Measurements from ENCODE around the gene ATP12A. TPM values are rescaled to one million over a fixed set of nuclear protein-coding genes. Genes with fewer than 3 reads are reported as not detected.

The ATP12A gene
- total RNA-seq, 4 donors from 2014 or later, result not detected

DNA sequence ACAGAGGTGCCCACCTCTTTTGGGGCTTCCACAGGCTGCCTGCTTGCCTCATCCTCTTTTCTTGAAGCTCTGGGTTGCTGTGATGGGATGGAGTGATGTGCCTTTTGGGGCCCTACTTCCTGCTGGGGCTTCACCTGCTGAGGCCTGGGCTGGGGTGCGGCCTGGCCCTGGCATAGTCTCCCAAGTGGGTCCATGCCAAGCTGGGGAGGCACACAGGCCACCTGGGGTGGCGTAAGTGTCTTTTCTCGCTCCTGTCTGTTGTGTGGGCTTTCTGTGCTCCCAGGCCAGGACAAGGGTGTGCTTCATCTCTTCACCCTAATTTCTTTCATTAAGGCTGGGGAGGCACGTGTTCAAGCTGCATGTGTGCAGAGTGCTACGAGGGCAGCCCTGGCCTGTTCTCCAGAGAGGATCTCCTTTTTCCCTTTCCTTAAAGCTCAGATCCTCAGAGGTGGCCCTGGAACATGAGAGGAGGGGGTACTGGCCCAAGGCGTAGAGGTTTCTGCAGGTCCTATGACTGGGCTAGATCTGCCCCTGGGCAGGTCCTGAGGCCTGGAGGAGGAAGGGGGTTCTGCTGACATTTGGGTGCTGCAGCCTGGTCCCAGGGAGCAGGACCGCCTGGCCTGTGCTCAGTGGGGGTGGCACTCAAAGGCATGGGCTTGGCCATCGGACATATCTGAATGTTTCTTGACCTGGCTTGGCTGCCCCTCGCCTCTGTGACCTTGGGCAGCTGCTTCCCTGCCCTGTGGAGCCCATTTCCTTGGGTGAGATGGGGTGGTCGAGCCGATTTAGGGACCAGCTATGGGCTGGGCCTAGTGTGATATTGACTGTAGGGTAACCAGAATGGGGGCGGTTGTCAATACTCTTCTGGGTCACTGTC is 60.0 kb downstream of the ATP12A start:
- Histone ChIP-seq H3K9me3 (no peaks in the 10 kb centered on the region), H3K4me1 (no peaks in the 10 kb centered on the region), H3K4me3 (no peak overlapping the region), H3K36me3 (no peaks in the 10 kb centered on the region), H3K27me3 (no peaks in the 10 kb centered on the region), H3K27ac (no peak overlapping the region)
- intact Hi-C loops (cut with DNase I; ENCODE audit: low total_unique reads), result no loop called here
- no peak for DNase-seq
- no peak for TF ChIP-seq POLR2A (IDR thresholded peaks at IDR 0.05)
- TF ChIP-seq, protein P1, sequence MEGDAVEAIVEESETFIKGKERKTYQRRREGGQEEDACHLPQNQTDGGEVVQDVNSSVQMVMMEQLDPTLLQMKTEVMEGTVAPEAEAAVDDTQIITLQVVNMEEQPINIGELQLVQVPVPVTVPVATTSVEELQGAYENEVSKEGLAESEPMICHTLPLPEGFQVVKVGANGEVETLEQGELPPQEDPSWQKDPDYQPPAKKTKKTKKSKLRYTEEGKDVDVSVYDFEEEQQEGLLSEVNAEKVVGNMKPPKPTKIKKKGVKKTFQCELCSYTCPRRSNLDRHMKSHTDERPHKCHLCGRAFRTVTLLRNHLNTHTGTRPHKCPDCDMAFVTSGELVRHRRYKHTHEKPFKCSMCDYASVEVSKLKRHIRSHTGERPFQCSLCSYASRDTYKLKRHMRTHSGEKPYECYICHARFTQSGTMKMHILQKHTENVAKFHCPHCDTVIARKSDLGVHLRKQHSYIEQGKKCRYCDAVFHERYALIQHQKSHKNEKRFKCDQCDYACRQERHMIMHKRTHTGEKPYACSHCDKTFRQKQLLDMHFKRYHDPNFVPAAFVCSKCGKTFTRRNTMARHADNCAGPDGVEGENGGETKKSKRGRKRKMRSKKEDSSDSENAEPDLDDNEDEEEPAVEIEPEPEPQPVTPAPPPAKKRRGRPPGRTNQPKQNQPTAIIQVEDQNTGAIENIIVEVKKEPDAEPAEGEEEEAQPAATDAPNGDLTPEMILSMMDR (IDR thresholded peaks at IDR 0.05), result no peak

DNA sequence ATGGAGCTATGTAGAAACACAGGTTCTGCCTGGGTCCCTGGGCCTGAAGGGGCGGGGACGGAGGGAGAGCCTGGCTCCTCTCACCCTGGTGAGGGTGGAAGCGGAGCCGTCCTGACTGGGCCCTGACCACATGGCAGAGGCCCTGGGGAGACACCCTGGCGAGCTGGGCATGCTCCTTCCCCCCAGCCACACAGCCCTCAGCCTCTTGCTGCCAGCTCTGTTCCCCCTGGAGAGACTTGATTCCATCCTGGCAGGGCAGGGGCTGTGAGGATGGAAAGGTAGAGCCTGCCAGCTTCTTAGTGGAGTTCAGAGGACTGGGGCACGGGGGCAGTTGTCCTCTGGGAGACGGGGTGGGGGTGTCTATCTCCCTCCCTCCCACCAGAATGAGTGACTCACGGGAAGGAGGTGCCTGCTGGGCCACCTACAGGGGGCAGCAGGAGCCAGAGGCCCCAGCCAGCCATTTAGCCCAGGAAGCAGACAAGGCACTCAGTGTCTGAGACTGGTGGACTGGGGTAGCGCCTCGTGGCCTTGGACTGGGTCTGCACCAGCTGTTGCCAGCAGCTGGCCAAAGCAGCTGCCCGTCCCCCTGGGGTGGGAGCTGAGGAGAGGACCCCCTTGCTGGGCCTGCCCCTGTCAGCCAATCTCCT is 60.9 kb downstream of the ATP12A start:
- Histone ChIP-seq H3K4me1 (no peaks in the 10 kb centered on the region), H3K4me3 (no peak overlapping the region), H3K9me3 (no peaks in the 10 kb centered on the region), H3K27me3 (no peaks in the 10 kb centered on the region), H3K27ac (no peak overlapping the region), H3K36me3 (no peaks in the 10 kb centered on the region)
- no peak for TF ChIP-seq POLR2A (IDR thresholded peaks at IDR 0.05)
- TF ChIP-seq, protein P1 (IDR thresholded peaks at IDR 0.05), result no peak
- intact Hi-C loops (cut with DNase I; ENCODE audit: low total_unique reads), result no loop called here
- no peak for DNase-seq

DNA sequence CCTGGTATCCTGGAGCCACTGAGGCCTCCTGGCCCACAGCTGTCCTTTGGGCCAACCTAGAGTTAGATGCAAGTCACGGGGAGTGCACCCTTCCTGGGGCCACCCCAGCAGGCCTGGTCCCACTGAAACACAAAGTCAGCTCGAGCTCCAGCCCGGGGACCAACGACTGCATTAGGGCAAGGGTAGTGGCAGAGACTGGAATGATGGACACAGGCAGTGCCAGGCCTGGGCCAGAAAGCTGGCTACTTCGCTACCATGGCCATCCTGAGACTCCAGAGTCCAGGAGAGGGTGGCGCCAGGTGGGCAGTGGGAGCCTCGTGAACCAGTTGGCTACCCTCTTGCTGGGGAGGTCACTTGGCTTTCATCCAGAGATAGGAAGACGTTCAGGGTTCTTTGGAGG is 61.6 kb downstream of the ATP12A start:
- H3K4me3 ChIP-seq, result no peak overlapping the region

DNA sequence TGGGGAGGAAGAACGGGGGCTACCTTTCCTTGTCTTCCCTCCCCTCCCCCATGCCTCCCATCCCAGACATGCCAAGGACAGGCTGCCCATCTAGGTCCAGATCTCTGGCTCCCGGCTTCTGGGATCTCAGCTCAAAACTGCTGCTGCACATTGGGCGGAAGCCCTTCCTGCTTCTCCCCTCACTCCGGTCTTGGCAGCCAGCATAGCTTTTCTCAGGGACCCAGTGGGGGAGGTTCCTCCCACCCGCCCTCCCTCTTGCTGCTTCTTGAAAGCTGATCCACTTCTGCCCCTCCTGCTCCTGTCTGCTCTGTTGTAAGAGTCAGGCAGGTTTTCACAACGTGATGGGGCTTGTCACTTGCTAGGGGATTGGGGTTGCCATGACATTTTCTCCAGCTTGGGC is 62.1 kb downstream of the ATP12A start:
- Histone ChIP-seq H3K36me3 (no peaks in the 10 kb centered on the region), H3K9me3 (no peaks in the 10 kb centered on the region), H3K27me3 (no peaks in the 10 kb centered on the region), H3K4me3 (no peak overlapping the region), H3K27ac (no peak overlapping the region), H3K4me1 (no peaks in the 10 kb centered on the region)
- no peak for DNase-seq
- TF ChIP-seq, protein P1 (IDR thresholded peaks at IDR 0.05), result no peak
- TF ChIP-seq POLR2A (IDR thresholded peaks at IDR 0.05), result no peak
- intact Hi-C loops (cut with DNase I; ENCODE audit: low total_unique reads), result no loop called here

More for the DNA sequence above, 61.6 kb downstream of the ATP12A start:
- Histone ChIP-seq H3K9me3 (no peaks in the 10 kb centered on the region), H3K36me3 (no peaks in the 10 kb centered on the region), H3K27me3 (no peaks in the 10 kb centered on the region), H3K27ac (no peak overlapping the region), H3K4me1 (no peaks in the 10 kb centered on the region)
- TF ChIP-seq POLR2A (IDR thresholded peaks at IDR 0.05), result no peak
- intact Hi-C loops (cut with DNase I; ENCODE audit: low total_unique reads), result no loop called here
- DNase-seq, result no peak

DNA sequence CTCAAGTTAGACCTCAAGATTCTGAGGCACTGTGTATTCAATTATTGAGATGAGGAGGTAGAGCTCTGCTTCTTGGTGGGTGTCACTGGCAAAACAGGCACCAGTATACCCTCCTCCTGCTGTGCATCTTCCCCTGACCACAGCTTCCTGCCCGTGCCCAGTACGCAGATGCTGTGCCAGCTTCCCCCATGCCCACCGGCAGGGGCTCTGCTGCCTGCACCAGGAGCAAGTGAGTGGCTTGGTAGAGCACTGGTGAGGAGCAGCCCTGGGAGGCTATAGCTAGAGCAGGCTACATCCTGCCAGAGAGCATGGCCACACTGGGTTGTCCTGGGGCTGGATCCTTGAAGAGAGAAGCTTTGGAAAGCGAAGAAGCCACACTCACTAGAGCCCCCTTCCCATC is 62.8 kb downstream of the ATP12A start:
- no peak for TF ChIP-seq POLR2A (IDR thresholded peaks at IDR 0.05)
- intact Hi-C loops (cut with DNase I; ENCODE audit: low total_unique reads), result no loop called here
- Histone ChIP-seq H3K4me1 (no peaks in the 10 kb centered on the region), H3K36me3 (no peaks in the 10 kb centered on the region), H3K9me3 (no peaks in the 10 kb centered on the region), H3K27ac (no peak overlapping the region), H3K4me3 (no peak overlapping the region), H3K27me3 (no peaks in the 10 kb centered on the region)
- DNase-seq, result no peak

DNA sequence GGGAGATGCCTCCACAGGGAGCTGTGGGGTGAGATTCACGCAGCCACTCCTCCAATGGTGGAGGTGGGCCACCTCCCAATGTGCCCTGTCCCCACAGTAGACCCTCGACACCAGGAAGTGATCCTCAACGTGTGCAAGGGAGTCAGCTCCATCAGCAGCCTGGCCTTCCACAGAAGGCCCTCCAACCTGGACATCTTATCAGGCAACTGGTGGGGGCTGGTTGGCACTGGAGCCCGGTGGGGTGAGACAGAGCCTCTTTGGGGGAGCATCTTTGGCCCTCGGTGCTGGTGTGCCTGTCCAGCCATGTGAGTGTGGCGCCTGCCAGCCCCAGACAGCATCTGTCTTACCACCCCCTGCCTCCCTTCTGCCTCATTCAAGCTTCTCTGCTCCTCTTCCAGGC is 64.0 kb downstream of the ATP12A start:
- TF ChIP-seq POLR2A (IDR thresholded peaks at IDR 0.05), result no peak
- TF ChIP-seq, protein P1 (IDR thresholded peaks at IDR 0.05), result no peak
- Histone ChIP-seq H3K4me1 (no peaks in the 10 kb centered on the region), H3K36me3 (no peaks in the 10 kb centered on the region), H3K27ac (no peak overlapping the region), H3K9me3 (no peaks in the 10 kb centered on the region), H3K4me3 (no peak overlapping the region), H3K27me3 (no peaks in the 10 kb centered on the region)
- intact Hi-C loops (cut with DNase I; ENCODE audit: low total_unique reads), result no loop called here
- no peak for DNase-seq
